HepG2 (cell line): ENCODE results near the gene BIRC6. TPM values are rescaled to one million over a fixed set of nuclear protein-coding genes. Genes with fewer than 3 reads are reported as not detected.

Experiments
- ATAC-seq: fragments of 200-7000 bp; cut with Tn5 transposase; 3 replicates; pipeline ENCODE4 v1.9.1; 2020; ENCODE audit warnings: mild to moderate bottlenecking, moderate library complexity
- BruUV-seq: library from RNA; stranded (reverse); fragments of 400-500 nt; replicated peaks from 2 replicates; lab custom pipeline; 2021; lab: Mats Ljungman, UMichigan
- CTCF ChIA-PET: fragments of 300-600 bp; formaldehyde crosslinking; extraction: SDS; loops from one replicate; lab custom pipeline; 2021; ENCODE audit warnings: low total read pairs, inconsistent platforms, low intra/inter-chr PET ratio; lab: Yijun Ruan, JAX
- POLR2A ChIA-PET: fragments of 350-600 bp; sonication (Branson Sonifier 250); formaldehyde crosslinking; loops from one replicate; lab custom pipeline; 2020; ENCODE audit warnings: antibody characterized with exemption, inconsistent platforms; lab: Yijun Ruan, JAX
- DNase-seq: peaks from one replicate; pipeline ENCODE4 v3.0.0-alpha.2; 2015; ENCODE audit warnings: low spot score
- FAIRE-seq: peaks from 3 replicates; lab custom pipeline; 2011; peaks lifted over from hg19 to GRCh38; lab: Jason Lieb, UNC
- H2AFZ ChIP-seq: one replicate; pipeline ENCODE4 v1.6.1; 2011; ENCODE audit warnings: low read length, inconsistent platforms
- H3K27ac ChIP-seq: fragments of 300-600 bp; 3 replicates; pipeline ENCODE4 v1.8.0; 2011; ENCODE audit warnings: mixed run types, mild to moderate bottlenecking, mixed read lengths, low read length, inconsistent platforms; ENCODE audit not compliant: insufficient read depth; ENCODE audit errors: extremely low read length
- H3K27me3 ChIP-seq, 2 experiments: fragments of 200-600 bp in 1 of 2; 2 replicates in 1 of 2; 3 replicates in 1 of 2; pipeline versions ENCODE4 v1.6.0 to v1.8.0; 2011; ENCODE audit warnings: low read length in 2 of 2, mild to moderate bottlenecking in 2 of 2, moderate library complexity in 2 of 2, inconsistent platforms in 1 of 2; ENCODE audit not compliant: insufficient read depth in 2 of 2, control insufficient read depth in 1 of 2
- H3K36me3 ChIP-seq, 2 experiments: fragments of 200-600 bp in 1 of 2; replicated peaks in 1 of 2; 2 replicates in 1 of 2; 3 replicates in 1 of 2; pipeline versions ENCODE4 v1.5.1 to v1.8.0; 2011; ENCODE audit warnings: low read length in 2 of 2, inconsistent platforms in 1 of 2; ENCODE audit not compliant: insufficient read depth in 2 of 2, control insufficient read depth in 1 of 2
- H3K4me1 ChIP-seq: 2 replicates; pipeline ENCODE4 v1.5.1; 2012; ENCODE audit warnings: low read length, inconsistent platforms; ENCODE audit not compliant: insufficient read depth
- H3K4me2 ChIP-seq: 2 replicates; pipeline ENCODE4 v1.6.0; 2011; ENCODE audit warnings: low read depth, low read length, inconsistent platforms
- H3K4me3 ChIP-seq, 3 experiments: fragments of 200-600 bp in 1 of 3; sonication (generic), shearing (Covaris generic) in 1 of 3; replicated peaks in 1 of 3; 2 replicates each; pipeline ENCODE4 v1.5.1; 2011 to 2016; ENCODE audit warnings: low read length in 3 of 3, inconsistent platforms in 2 of 3, low read depth in 2 of 3, mild to moderate bottlenecking in 2 of 3, control low read depth in 1 of 3, mixed read lengths in 1 of 3; ENCODE audit not compliant: insufficient read depth in 1 of 3
- H3K79me2 ChIP-seq: one replicate; pipeline ENCODE4 v1.6.1; 2011; ENCODE audit warnings: low read length, inconsistent platforms; ENCODE audit not compliant: insufficient read depth
- H3K9ac ChIP-seq: 2 replicates; pipeline ENCODE4 v1.6.0; 2011; ENCODE audit warnings: mild to moderate bottlenecking, low read depth, low read length, inconsistent platforms; ENCODE audit not compliant: insufficient read depth
- H3K9me3 ChIP-seq: 2 replicates; pipeline ENCODE4 v1.5.1; 2012; ENCODE audit warnings: mild to moderate bottlenecking, low read length
- H4K20me1 ChIP-seq: 2 replicates; pipeline ENCODE4 v1.6.0; 2011; ENCODE audit warnings: inconsistent platforms, mild to moderate bottlenecking, low read length, moderate library complexity; ENCODE audit not compliant: insufficient read depth
- CENPX ChIP-seq: sonication (generic); formaldehyde crosslinking; IDR thresholded peaks from 2 replicates; pipeline ENCODE4 v1.9.0; 2021; ENCODE audit warnings: mild to moderate bottlenecking, missing genetic modification reagents, moderate library complexity
- HNRNPH1 ChIP-seq: fragments of 200-400 bp; formaldehyde crosslinking; optimal IDR thresholded peaks from 2 replicates; pipeline ENCODE3; 2017; ENCODE audit warnings: mild to moderate bottlenecking, low read depth, low read length
- LCORL ChIP-seq, 2 experiments: fragments of 450-650 bp in 1 of 2; sonication (generic) in 1 of 2; formaldehyde crosslinking in 1 of 2; IDR thresholded peaks; 2 replicates each; pipeline versions ENCODE4 v1.5.0 to v1.6.1; 2017 to 2020; ENCODE audit warnings: antibody characterized with exemption in 1 of 2, missing genetic modification reagents in 1 of 2
- NCOA5 ChIP-seq: sonication (generic); formaldehyde crosslinking; IDR thresholded peaks from 2 replicates; pipeline ENCODE4 v1.4.0; 2020; ENCODE audit warnings: missing genetic modification reagents
- PAWR ChIP-seq: sonication (generic); formaldehyde crosslinking; IDR thresholded peaks from 2 replicates; pipeline ENCODE4 v1.4.0; 2020; ENCODE audit warnings: missing genetic modification reagents, mild to moderate bottlenecking, borderline replicate concordance
- PCBP2 ChIP-seq: fragments of 200-400 bp; formaldehyde crosslinking; optimal IDR thresholded peaks from 2 replicates; pipeline ENCODE3; 2018; ENCODE audit warnings: low read length, low read depth; ENCODE audit not compliant: poor library complexity, severe bottlenecking
- SIX1 ChIP-seq: sonication (generic); formaldehyde crosslinking; IDR thresholded peaks from 2 replicates; pipeline ENCODE4 v1.4.0; 2020; ENCODE audit warnings: missing genetic modification reagents, borderline replicate concordance
- STAT6 ChIP-seq: sonication (generic); formaldehyde crosslinking; IDR thresholded peaks from 2 replicates; pipeline ENCODE4 v1.4.0; 2020; ENCODE audit warnings: missing genetic modification reagents, mild to moderate bottlenecking, borderline replicate concordance
- ZFP90 ChIP-seq: sonication (generic); formaldehyde crosslinking; IDR thresholded peaks from 2 replicates; pipeline ENCODE4 v1.8.0; 2022; ENCODE audit warnings: missing genetic modification reagents, mild to moderate bottlenecking, inconsistent platforms, borderline replicate concordance
- ZNF562 ChIP-seq: sonication (generic); formaldehyde crosslinking; IDR thresholded peaks from 2 replicates; pipeline ENCODE4 v1.8.0; 2022; ENCODE audit warnings: missing genetic modification reagents, borderline replicate concordance
- WGBS: methylation state at CpG from one replicate; pipeline ENCODE4 v1.1.6; 2017; ENCODE audit warnings: low lambda C conversion rate; 5-methylcytosine and 5-hydroxymethylcytosine counted together
- in situ Hi-C: cut with HindIII; loops from 2 replicates; pipeline ENCODE4 v1.10.0; 2017; ENCODE audit warnings: low pct_unique_long_range_greater_than_20kb; ENCODE audit not compliant: extremely low pct_ligation_motif_present
- intact Hi-C: fragments of 100-400 bp; cut with micrococcal nuclease; formaldehyde crosslinking; loops from one replicate; pipeline ENCODE4 v1.10.0; 2022; ENCODE audit not compliant: unreplicated experiment
- polyA plus RNA-seq, 8 experiments: library from polyadenylated mRNA; depleted of rRNA in 3 of 8; stranded (reverse) in 7 of 8; unstranded in 1 of 8; fragments of >200 nt; fragmentation: Illumina TruSeq in 4 of 8; extraction: Trizol in 4 of 8; gene quantifications; 2 replicates each; pipeline versions ENCODE4 v1.2.1 to v1.2.3, GENCODE V29; 2011 to 2016; ENCODE audit warnings: low read depth in 4 of 8, missing spikeins in 1 of 8, mixed read lengths in 1 of 8; ENCODE audit not compliant: insufficient read depth in 1 of 8
- total RNA-seq, 5 experiments: library from RNA; depleted of rRNA; stranded (reverse); fragments of >200 nt; fragmentation: Illumina TruSeq; extraction: Trizol; gene quantifications; 2 replicates each; pipeline ENCODE4 v1.2.3, GENCODE V29; 2016; ENCODE audit warnings: low read depth in 1 of 5
- TF ChIP-seq, protein P1 (sequence below), 2 experiments: sonication (generic) in 1 of 2; formaldehyde crosslinking in 1 of 2; IDR thresholded peaks; 2 replicates each; pipeline versions ENCODE4 v1.5.1 to v1.6.1; 2011 to 2020; ENCODE audit warnings: borderline replicate concordance in 1 of 2, low read depth in 1 of 2, low read length in 1 of 2, mild to moderate bottlenecking in 1 of 2, missing genetic modification reagents in 1 of 2, moderate library complexity in 1 of 2
- TF ChIP-seq, protein P2 (sequence below): sonication (generic); formaldehyde crosslinking; IDR thresholded peaks from 2 replicates; pipeline ENCODE4 v1.5.0; 2020; ENCODE audit warnings: mild to moderate bottlenecking, missing genetic modification reagents

Gene BIRC6
- total and polyA plus RNA-seq, 2 of the 13 experiments (the other 11 are each of a cell fraction or from before 2014, with no cell fraction given): 65.6 to 120 TPM

DNA sequence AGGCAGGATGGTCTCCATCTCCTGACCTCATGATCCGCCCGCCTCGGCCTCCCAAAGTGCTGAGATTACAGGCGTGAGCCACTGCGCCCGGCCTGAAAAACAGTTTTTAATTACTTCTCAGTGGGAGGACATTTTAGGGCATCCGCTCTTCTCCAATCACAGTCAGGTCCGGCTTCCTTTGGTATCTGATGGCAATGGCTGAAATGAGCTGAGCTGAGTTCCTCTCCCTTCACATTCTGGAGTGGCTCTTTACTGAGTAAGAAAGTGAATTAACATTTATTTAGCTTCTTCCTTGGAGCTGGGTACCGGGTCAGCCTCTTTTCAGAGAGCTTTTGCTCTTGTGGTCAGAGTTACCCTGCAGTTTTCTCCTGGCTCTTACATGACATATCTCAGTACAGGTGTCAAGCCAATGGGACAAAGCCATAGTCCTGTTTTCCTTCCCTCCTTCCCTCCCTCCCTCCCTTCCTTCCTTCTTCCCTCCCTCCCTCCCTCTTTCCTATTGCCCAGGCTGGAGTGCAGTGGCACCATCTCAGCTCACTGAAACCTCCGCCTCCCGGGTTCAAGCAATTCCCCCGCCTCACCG lies 269.9 kb downstream of the BIRC6 start (continued):
- peak; percentile 83 for TF ChIP-seq PCBP2
- no peak for TF ChIP-seq SIX1 (CRISPR knock-in tag)
- TF ChIP-seq STAT6 (CRISPR knock-in tag): no peak
- TF ChIP-seq, protein P1, sequence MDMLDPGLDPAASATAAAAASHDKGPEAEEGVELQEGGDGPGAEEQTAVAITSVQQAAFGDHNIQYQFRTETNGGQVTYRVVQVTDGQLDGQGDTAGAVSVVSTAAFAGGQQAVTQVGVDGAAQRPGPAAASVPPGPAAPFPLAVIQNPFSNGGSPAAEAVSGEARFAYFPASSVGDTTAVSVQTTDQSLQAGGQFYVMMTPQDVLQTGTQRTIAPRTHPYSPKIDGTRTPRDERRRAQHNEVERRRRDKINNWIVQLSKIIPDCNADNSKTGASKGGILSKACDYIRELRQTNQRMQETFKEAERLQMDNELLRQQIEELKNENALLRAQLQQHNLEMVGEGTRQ (IDR thresholded peaks at IDR 0.05; ENCODE audit: low read depth, low read length): no peak
- TF ChIP-seq, protein P1 (CRISPR knock-in tag; IDR thresholded peaks at IDR 0.05; ENCODE audit: borderline replicate concordance): no peak

DNA sequence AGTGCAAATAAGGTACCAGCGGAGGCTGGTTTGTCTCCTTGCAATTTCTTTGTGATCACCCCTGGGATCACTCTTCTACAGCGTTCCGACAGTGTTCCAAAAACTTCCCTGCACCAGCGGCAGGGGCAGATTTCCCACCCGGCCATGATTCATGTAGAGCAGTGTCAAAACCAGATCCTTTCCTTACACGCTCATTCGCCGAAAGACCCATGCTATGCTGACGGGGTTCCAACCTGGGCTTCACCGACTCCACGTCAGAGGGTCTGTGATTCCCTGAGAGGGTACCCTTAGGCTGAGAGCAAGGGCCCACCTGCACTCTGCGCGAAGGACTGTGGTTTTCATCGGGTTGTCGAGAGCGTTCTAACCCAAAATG lies 270.6 kb downstream of the BIRC6 start:
- H3K27me3 ChIP-seq: peaks cover 0 to 4% of the 10 kb centered on the region in 2 experiments; a peak in 1 of 5 replicates
- H3K27ac ChIP-seq: peak overlapping the region; percentile 28
- in situ Hi-C loops: no loop called here
- H2AFZ ChIP-seq: peak overlapping the region; percentile 48
- H4K20me1 ChIP-seq: no peaks in the 10 kb centered on the region
- H3K4me3 ChIP-seq: peak overlapping the region; percentile 73 to 98 (median 96); a peak in 5 of 6 replicates
- WGBS: 83% methylated on average over 16 of the region's 16 CpGs
- H3K4me2 ChIP-seq: peak overlapping the region; percentile 84
- H3K9ac ChIP-seq: peak overlapping the region; percentile 95
- ChIA-PET POLR2A (interaction anchor here (0.9 to 1.3 kb wide), 5 partner anchors 13 to 588 kb away, joined by 3 to 9 read pairs (median 3); partner anchors contain the start of genes DPY30 and SLC30A6), CTCF (no interaction called here)
- no peaks in the 10 kb centered on the region for H3K9me3 ChIP-seq
- H3K4me1 ChIP-seq: peaks cover 35% of the 10 kb centered on the region
- DNase-seq: peak; percentile 9
- ATAC-seq: peak; percentile 57
- H3K79me2 ChIP-seq: peaks cover 7% of the 10 kb centered on the region
- intact Hi-C loops: no loop called here
- FAIRE-seq: no peak
- BruUV-seq: TSS peak; percentile 59
- peaks cover 0 to 13% of the 10 kb centered on the region in 2 experiments; a peak in 4 of 5 replicates for H3K36me3 ChIP-seq
- TF ChIP-seq, protein P2, sequence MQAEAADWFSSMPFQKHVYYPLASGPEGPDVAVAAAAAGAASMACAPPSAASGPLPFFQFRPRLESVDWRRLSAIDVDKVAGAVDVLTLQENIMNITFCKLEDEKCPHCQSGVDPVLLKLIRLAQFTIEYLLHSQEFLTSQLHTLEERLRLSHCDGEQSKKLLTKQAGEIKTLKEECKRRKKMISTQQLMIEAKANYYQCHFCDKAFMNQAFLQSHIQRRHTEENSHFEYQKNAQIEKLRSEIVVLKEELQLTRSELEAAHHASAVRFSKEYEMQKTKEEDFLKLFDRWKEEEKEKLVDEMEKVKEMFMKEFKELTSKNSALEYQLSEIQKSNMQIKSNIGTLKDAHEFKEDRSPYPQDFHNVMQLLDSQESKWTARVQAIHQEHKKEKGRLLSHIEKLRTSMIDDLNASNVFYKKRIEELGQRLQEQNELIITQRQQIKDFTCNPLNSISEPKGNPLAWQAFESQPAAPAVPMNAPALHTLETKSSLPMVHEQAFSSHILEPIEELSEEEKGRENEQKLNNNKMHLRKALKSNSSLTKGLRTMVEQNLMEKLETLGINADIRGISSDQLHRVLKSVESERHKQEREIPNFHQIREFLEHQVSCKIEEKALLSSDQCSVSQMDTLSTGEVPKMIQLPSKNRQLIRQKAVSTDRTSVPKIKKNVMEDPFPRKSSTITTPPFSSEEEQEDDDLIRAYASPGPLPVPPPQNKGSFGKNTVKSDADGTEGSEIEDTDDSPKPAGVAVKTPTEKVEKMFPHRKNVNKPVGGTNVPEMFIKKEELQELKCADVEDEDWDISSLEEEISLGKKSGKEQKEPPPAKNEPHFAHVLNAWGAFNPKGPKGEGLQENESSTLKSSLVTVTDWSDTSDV (CRISPR knock-in tag): peak; percentile 36; the same call in 1 of the 2 replicates
- TF ChIP-seq NCOA5 (CRISPR knock-in tag) (no peak), ZFP90 (CRISPR knock-in tag) (0 out of 2 replicates have a peak, but pooled peaks have one; percentile 2), CENPX (CRISPR knock-in tag) (no peak), PAWR (CRISPR knock-in tag) (no peak), HNRNPH1 (no peak), LCORL (IDR thresholded peaks at IDR 0.05) (no peak), LCORL (CRISPR knock-in tag; IDR thresholded peaks at IDR 0.05) (no peak), ZNF562 (CRISPR knock-in tag) (no peak)
